ENCODE measurements around the gene CTTNBP2.
A peak's percentile ranks its signal among the peaks of the same experiment; 100 is the strongest.

Gene CTTNBP2

GRCh38 chr7:117664047-117664446 lies 209.2 kb downstream of the CTTNBP2 start:
- no peak for DNase-seq
- Histone ChIP-seq H3K36me3 (replicated peaks; ENCODE audit: insufficient read depth, low read length) (no peaks in the 10 kb centered on the region), H3K9ac (ENCODE audit: low read length) (no peak overlapping the region), H4K20me1 (ENCODE audit: insufficient read depth, low read length) (no peaks in the 10 kb centered on the region), H3K4me2 (ENCODE audit: low read depth, low read length) (0 out of 2 replicates have a peak overlapping the region, but pooled peaks have one; percentile 2), H3K27me3 (replicated peaks; ENCODE audit: insufficient read depth, low read length) (no peaks in the 10 kb centered on the region), H3K9me3 (replicated peaks; ENCODE audit: insufficient read depth, low read length) (no peaks in the 10 kb centered on the region), H3K4me1 (ENCODE audit: low read length) (peaks cover 10% of the 10 kb centered on the region), H3F3A (ENCODE audit: insufficient read depth, low read length) (no peaks in the 10 kb centered on the region), H3K9me2 (replicated peaks; ENCODE audit: insufficient read depth, low read length) (no peaks in the 10 kb centered on the region), H3K27ac (ENCODE audit: low read length) (no peak overlapping the region), H2AFZ (ENCODE audit: low read length) (no peak overlapping the region), H3K79me2 (ENCODE audit: low read length) (no peaks in the 10 kb centered on the region), H3K4me3 (ENCODE audit: low read length) (no peak overlapping the region)
- TF ChIP-seq CTCF (IDR thresholded peaks at IDR 0.05; ENCODE audit: low read length) (no peak), EZH2 (optimal IDR thresholded peaks at IDR 0.05; ENCODE audit: low read depth, low read length) (no peak), EZH2phosphoT487 (IDR thresholded peaks at IDR 0.05; ENCODE audit: low read length) (no peak)

GRCh38 chr7:117661328-117661727 lies 211.9 kb downstream of the CTTNBP2 start:
- no peak overlapping the region for H3K4me2 ChIP-seq (ENCODE audit: low read depth, low read length)
- no peaks in the 10 kb centered on the region for H3K27me3 ChIP-seq (replicated peaks; ENCODE audit: insufficient read depth, low read length)
- no peaks in the 10 kb centered on the region for H3K79me2 ChIP-seq (ENCODE audit: low read length)
- H3K4me3 ChIP-seq (ENCODE audit: low read length), result no peak overlapping the region
- H3K9me2 ChIP-seq (replicated peaks; ENCODE audit: insufficient read depth, low read length), result no peaks in the 10 kb centered on the region
- no peaks in the 10 kb centered on the region for H4K20me1 ChIP-seq (ENCODE audit: insufficient read depth, low read length)
- DNase-seq, result no peak
- no peak overlapping the region for H3K27ac ChIP-seq (ENCODE audit: low read length)
- no peak overlapping the region for H3K9ac ChIP-seq (ENCODE audit: low read length)
- no peaks in the 10 kb centered on the region for H3F3A ChIP-seq (ENCODE audit: insufficient read depth, low read length)
- TF ChIP-seq CTCF (IDR thresholded peaks at IDR 0.05; ENCODE audit: low read length) (no peak), EZH2phosphoT487 (IDR thresholded peaks at IDR 0.05; ENCODE audit: low read length) (no peak)
- H3K4me1 ChIP-seq (ENCODE audit: low read length), result peaks cover 10% of the 10 kb centered on the region
- no peaks in the 10 kb centered on the region for H3K36me3 ChIP-seq (replicated peaks; ENCODE audit: insufficient read depth, low read length)
- H2AFZ ChIP-seq (ENCODE audit: low read length), result no peak overlapping the region
- no peaks in the 10 kb centered on the region for H3K9me3 ChIP-seq (replicated peaks; ENCODE audit: insufficient read depth, low read length)
